K562 (cell line): ENCODE results near the gene FLRT1. TPM values are rescaled to one million over a fixed set of nuclear protein-coding genes. Genes with fewer than 3 reads are reported as not detected.

Experiments used
- ATF4 ChIP-seq: fragments of 450-650 bp; formaldehyde crosslinking; IDR thresholded peaks from 2 replicates; pipeline ENCODE4 v1.4.0; 2022; ENCODE audit warnings: mild to moderate bottlenecking, moderate library complexity
- DNMT1 ChIP-seq: fragments of 450-650 bp; IDR thresholded peaks from 2 replicates; pipeline ENCODE4 v1.6.1; 2016; ENCODE audit warnings: antibody characterized with exemption, mild to moderate bottlenecking
- DPF2 ChIP-seq: fragments of 450-650 bp; IDR thresholded peaks from 2 replicates; pipeline ENCODE4 v1.6.1; 2016
- E4F1 ChIP-seq: fragments of 250-450 bp; sonication (Bioruptor Pico); IDR thresholded peaks from 2 replicates; pipeline ENCODE4 v1.5.0; 2021; ENCODE audit warnings: mild to moderate bottlenecking, borderline replicate concordance
- KDM1A ChIP-seq, 2 experiments: fragments of 450-650 bp; IDR thresholded peaks; 2 replicates each; pipeline ENCODE4 v1.6.1; 2016; ENCODE audit warnings: mild to moderate bottlenecking in 2 of 2
- MXI1 ChIP-seq: IDR thresholded peaks from 2 replicates; pipeline ENCODE4 v1.6.1; 2011; ENCODE audit warnings: low read depth, mild to moderate bottlenecking, improper control_type of control experiment, low read length
- POLR2G ChIP-seq: fragments of 200-400 bp; formaldehyde crosslinking; IDR thresholded peaks from 2 replicates; pipeline ENCODE4 v1.6.1; 2017; ENCODE audit warnings: low read depth, mild to moderate bottlenecking, antibody characterized with exemption, low read length, moderate library complexity
- PURB ChIP-seq: sonication (generic); formaldehyde crosslinking; IDR thresholded peaks from 2 replicates; pipeline ENCODE4 v1.9.0; 2021; ENCODE audit warnings: low read depth, mild to moderate bottlenecking, missing genetic modification reagents
- RBM25 ChIP-seq: fragments of 200-400 bp; formaldehyde crosslinking; IDR thresholded peaks from 2 replicates; pipeline ENCODE4 v1.6.1; 2018; ENCODE audit warnings: low read length, low read depth, moderate library complexity; ENCODE audit not compliant: severe bottlenecking
- SRSF3 ChIP-seq: fragments of 200-400 bp; formaldehyde crosslinking; IDR thresholded peaks from 2 replicates; pipeline ENCODE4 v1.6.1; 2016; ENCODE audit warnings: mild to moderate bottlenecking, low read length, moderate library complexity; ENCODE audit not compliant: insufficient read depth
- ZBTB33 ChIP-seq: sonication (generic); formaldehyde crosslinking; IDR thresholded peaks from 2 replicates; pipeline ENCODE4 v1.8.1; 2023; ENCODE audit warnings: mild to moderate bottlenecking, missing genetic modification reagents
- polyA plus RNA-seq, 8 experiments: library from polyadenylated mRNA; depleted of rRNA in 4 of 8; stranded (reverse) in 5 of 8; unstranded in 3 of 8; fragments of >200 nt; fragmentation: Nextera tagmentation in 2 of 8; fragmentation: Illumina TruSeq in 1 of 8; extraction: Ambion mirVana in 2 of 8; extraction: Trizol in 1 of 8; gene quantifications; 2 replicates each; pipeline versions ENCODE4 v1.2.1 to v1.2.3, GENCODE V29; 2011 to 2014; ENCODE audit warnings: inconsistent platforms in 1 of 8, missing spikeins in 1 of 8
- total RNA-seq, 7 experiments: library from RNA; depleted of rRNA in 6 of 7; stranded (reverse); fragments of >200 nt in 6 of 7; fragmentation: Illumina TruSeq in 2 of 7; extraction: Trizol in 2 of 7; gene quantifications; 2 replicates each; pipeline versions ENCODE4 v1.2.1 to v1.2.3, GENCODE V29; 2011 to 2021; ENCODE audit warnings: low replicate concordance in 1 of 7

The FLRT1 gene
- total and polyA plus RNA-seq, 9 of the 15 experiments (the other 6 are each of a cell fraction or from before 2014, with no cell fraction given), result not detected

GRCh38 chr11:64001484-64002420 lies 34.0 kb upstream of the FLRT1 start (continued):
- TF ChIP-seq E4F1 (no peak), PURB (CRISPR knock-in tag) (no peak), SRSF3 (no peak), KDM1A (IDR thresholded peaks at IDR 0.05) (peak; percentile 34 to 73; a peak in 2 of 4 replicates), ATF4 (CRISPR knock-in tag) (no peak), MXI1 (no peak), ZBTB33 (no peak), RBM25 (peak; percentile 77), POLR2G (peak; percentile 55), DPF2 (no peak), DNMT1 (no peak)
